Measurements from ENCODE around the gene ETV3. TPM values are rescaled to one million over a fixed set of nuclear protein-coding genes. Genes with fewer than 3 reads are reported as not detected.
A peak's percentile ranks its signal among the peaks of the same experiment; 100 is the strongest.

Gene ETV3
- total RNA-seq, 2 donors from 2014 or later, result 26.9 to 40.6 TPM

- H3K4me1 Mint-ChIP-seq, result peaks cover 76% of the 10 kb centered on the region
Measured at GRCh38 chr1:157139052-157139715, 989 bp upstream of the ETV3 start.

GRCh38 chr1:157137408-157138219, 581 bp downstream of the ETV3 start:
- Histone ChIP-seq H3K4me3 (ENCODE audit: low read length) (peak overlapping the region; percentile 97), H3K27ac (ENCODE audit: low read depth, low read length) (peak overlapping the region; percentile 96), H3K9me3 (ENCODE audit: control insufficient read depth, low read length) (no peaks in the 10 kb centered on the region), H3K27me3 (ENCODE audit: control insufficient read depth, insufficient read depth, low read length, poor library complexity, severe bottlenecking) (no peaks in the 10 kb centered on the region), H3K9ac (ENCODE audit: extremely low read depth, low read length, poor library complexity, severe bottlenecking) (peak overlapping the region; percentile 88), H3K36me3 (ENCODE audit: control insufficient read depth, insufficient read depth, low read length) (peaks cover 32% of the 10 kb centered on the region), H3K4me1 (ENCODE audit: control insufficient read depth, insufficient read depth, low read length) (peaks cover 39% of the 10 kb centered on the region)
- Mint-ChIP-seq H3K27ac (peak overlapping the region; percentile 95), H3K9me3 (no peaks in the 10 kb centered on the region), H3K27me3 (ENCODE audit: insufficient read depth) (no peaks in the 10 kb centered on the region), H3K36me3 (ENCODE audit: low read depth) (peaks cover 32% of the 10 kb centered on the region), H3K4me1 (peaks cover 82% of the 10 kb centered on the region), H3K4me3 (peak overlapping the region; percentile 90)
- DNase-seq, result peak; percentile 71
- WGBS, 2 experiments (ENCODE audit: insufficient coverage in 1 of 2, insufficient read length in 1 of 2), result 0% methylated on average over 11 to 36 of the region's 36 CpGs
- TF ChIP-seq CTCF (conservative IDR thresholded peaks at IDR 0.05), result no peak

More at GRCh38 chr1:157139052-157139715, 989 bp upstream of the ETV3 start:
- no peaks in the 10 kb centered on the region for H3K9me3 ChIP-seq (ENCODE audit: control insufficient read depth, low read length)
- no peak for DNase-seq
- no peaks in the 10 kb centered on the region for H3K27me3 Mint-ChIP-seq (ENCODE audit: insufficient read depth)
- no peaks in the 10 kb centered on the region for H3K27me3 ChIP-seq (ENCODE audit: control insufficient read depth, insufficient read depth, low read length, poor library complexity, severe bottlenecking)
- H3K4me1 ChIP-seq (ENCODE audit: control insufficient read depth, insufficient read depth, low read length), result peaks cover 33% of the 10 kb centered on the region
- H3K27ac ChIP-seq (ENCODE audit: low read depth, low read length), result peak overlapping the region; percentile 96
- no peaks in the 10 kb centered on the region for H3K9me3 Mint-ChIP-seq
- no peak for TF ChIP-seq CTCF (conservative IDR thresholded peaks at IDR 0.05)
- peak overlapping the region; percentile 93 for H3K27ac Mint-ChIP-seq
- WGBS, 2 experiments (ENCODE audit: insufficient coverage in 1 of 2, insufficient read length in 1 of 2), result 37 to 55% methylated on average over 8 to 9 of the region's 9 CpGs
- H3K4me3 Mint-ChIP-seq, result peak overlapping the region; percentile 90
- H3K36me3 Mint-ChIP-seq (ENCODE audit: low read depth), result peaks cover 17% of the 10 kb centered on the region
- peak overlapping the region; percentile 77 for H3K9ac ChIP-seq (ENCODE audit: extremely low read depth, low read length, poor library complexity, severe bottlenecking)
- peak overlapping the region; percentile 97 for H3K4me3 ChIP-seq (ENCODE audit: low read length)
- H3K36me3 ChIP-seq (ENCODE audit: control insufficient read depth, insufficient read depth, low read length), result peaks cover 16% of the 10 kb centered on the region

GRCh38 chr1:157137046-157137407, 1.2 kb downstream of the ETV3 start:
- H3K4me3 Mint-ChIP-seq, result peak overlapping the region; percentile 90
- Histone ChIP-seq H3K27ac (ENCODE audit: low read depth, low read length) (no peak overlapping the region), H3K9ac (ENCODE audit: extremely low read depth, low read length, poor library complexity, severe bottlenecking) (peak overlapping the region; percentile 88), H3K27me3 (ENCODE audit: control insufficient read depth, insufficient read depth, low read length, poor library complexity, severe bottlenecking) (no peaks in the 10 kb centered on the region), H3K36me3 (ENCODE audit: control insufficient read depth, insufficient read depth, low read length) (peaks cover 37% of the 10 kb centered on the region), H3K4me3 (ENCODE audit: low read length) (peak overlapping the region; percentile 97), H3K4me1 (ENCODE audit: control insufficient read depth, insufficient read depth, low read length) (peaks cover 44% of the 10 kb centered on the region), H3K9me3 (ENCODE audit: control insufficient read depth, low read length) (no peaks in the 10 kb centered on the region)
- TF ChIP-seq CTCF (conservative IDR thresholded peaks at IDR 0.05), result no peak
- WGBS, 2 experiments (ENCODE audit: insufficient coverage in 1 of 2, insufficient read length in 1 of 2), result 4% methylated on average over 4 of the region's 4 CpGs; no CpG with 5 or more reads in 1 of the 2 experiments
- no peaks in the 10 kb centered on the region for H3K27me3 Mint-ChIP-seq (ENCODE audit: insufficient read depth)
- H3K9me3 Mint-ChIP-seq, result no peaks in the 10 kb centered on the region
- peaks cover 38% of the 10 kb centered on the region for H3K36me3 Mint-ChIP-seq (ENCODE audit: low read depth)
- peak overlapping the region; percentile 95 for H3K27ac Mint-ChIP-seq
- H3K4me1 Mint-ChIP-seq, result peaks cover 82% of the 10 kb centered on the region
- DNase-seq, result peak; percentile 64
